ENCODE data around the gene PDYN.

PDYN gene

GRCh38 chr20:1973601-1974440 lies 20.0 kb downstream of the PDYN start:
- H3K27ac ChIP-seq: no peak overlapping the region
- TF ChIP-seq ZFX (IDR thresholded peaks at IDR 0.05): no peak
- no peak for TF ChIP-seq CTCF (conservative IDR thresholded peaks at IDR 0.05)

DNA sequence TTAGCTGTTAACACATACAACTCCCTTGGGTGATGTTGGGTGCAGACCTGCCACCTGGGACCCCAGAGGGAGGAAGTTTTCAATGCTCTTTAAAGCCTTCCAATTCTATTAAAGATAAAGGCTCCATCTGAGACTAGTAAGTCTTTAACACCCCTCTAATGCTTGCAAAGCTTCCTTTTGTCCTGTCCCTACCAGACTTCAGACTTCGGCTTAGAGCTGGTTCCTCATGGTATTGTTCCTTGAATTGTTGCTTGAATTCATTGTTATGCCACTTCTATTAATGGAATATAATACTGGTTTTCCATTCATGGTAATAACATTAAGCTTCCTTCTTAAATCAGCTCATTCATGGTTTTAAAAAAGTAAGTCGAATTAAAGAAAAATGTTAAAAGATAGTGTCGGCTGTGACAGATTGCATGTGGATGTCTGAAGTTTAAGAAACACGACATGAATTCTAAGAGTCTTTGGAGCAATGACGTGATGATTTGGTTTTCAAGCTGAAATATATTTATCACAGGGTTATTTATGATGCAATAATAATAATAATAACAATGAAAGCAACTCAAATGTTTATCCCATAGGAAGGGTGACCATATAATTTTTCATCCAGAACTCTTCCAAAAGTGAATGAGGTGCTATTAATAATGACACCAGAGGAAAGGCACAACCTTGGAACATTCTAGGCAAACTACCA lies 21.8 kb downstream of the PDYN start:
- no peak for TF ChIP-seq CTCF (conservative IDR thresholded peaks at IDR 0.05)
- no peak for TF ChIP-seq ZFX (IDR thresholded peaks at IDR 0.05)
- no peak overlapping the region for H3K27ac ChIP-seq

GRCh38 chr20:1968964-1969363 lies 24.9 kb downstream of the PDYN start:
- TF ChIP-seq CTCF (conservative IDR thresholded peaks at IDR 0.05) (no peak), ZFX (IDR thresholded peaks at IDR 0.05) (no peak)
- no peak overlapping the region for H3K27ac ChIP-seq

GRCh38 chr20:1965520-1966351 lies 28.1 kb downstream of the PDYN start:
- no peak overlapping the region for H3K27ac ChIP-seq
- TF ChIP-seq ZFX (IDR thresholded peaks at IDR 0.05): no peak
- peak; percentile 95 for TF ChIP-seq CTCF (conservative IDR thresholded peaks at IDR 0.05)

DNA sequence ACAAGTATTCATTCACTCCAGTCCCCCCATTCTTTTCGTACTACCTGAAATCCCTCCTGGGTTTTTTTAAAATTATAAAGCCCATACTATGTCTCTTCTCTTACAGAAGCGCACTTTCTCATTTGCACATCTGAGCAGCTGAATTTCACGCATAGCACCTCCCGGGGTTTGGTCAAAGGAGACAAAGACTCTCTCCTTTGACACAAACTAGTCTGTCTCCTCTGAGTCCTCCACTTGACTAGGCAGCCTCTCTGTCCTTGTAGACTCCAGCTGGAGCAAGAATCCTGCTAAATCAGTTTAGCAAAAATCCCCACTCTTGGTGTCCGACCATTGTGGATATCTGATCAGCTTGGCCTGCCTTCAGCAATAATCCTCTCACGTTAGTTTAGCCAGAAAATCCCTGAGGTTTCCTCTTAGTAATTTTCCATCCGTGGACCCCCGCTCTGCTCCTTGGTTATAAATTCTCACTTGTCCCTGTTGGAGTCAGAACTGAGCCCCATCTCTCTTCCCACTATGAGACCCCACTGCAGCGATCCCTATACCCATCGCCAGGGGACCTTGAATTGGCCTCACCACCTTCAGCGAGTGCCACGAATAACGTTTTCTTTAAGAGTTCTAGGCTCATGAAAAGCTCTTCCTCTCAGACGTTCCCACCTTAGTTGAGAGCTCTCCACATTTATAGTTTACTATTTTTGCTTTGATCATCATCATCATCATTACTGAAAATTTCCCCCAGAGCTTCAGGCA lies 29.0 kb downstream of the PDYN start:
- H3K27ac ChIP-seq: no peak overlapping the region

DNA sequence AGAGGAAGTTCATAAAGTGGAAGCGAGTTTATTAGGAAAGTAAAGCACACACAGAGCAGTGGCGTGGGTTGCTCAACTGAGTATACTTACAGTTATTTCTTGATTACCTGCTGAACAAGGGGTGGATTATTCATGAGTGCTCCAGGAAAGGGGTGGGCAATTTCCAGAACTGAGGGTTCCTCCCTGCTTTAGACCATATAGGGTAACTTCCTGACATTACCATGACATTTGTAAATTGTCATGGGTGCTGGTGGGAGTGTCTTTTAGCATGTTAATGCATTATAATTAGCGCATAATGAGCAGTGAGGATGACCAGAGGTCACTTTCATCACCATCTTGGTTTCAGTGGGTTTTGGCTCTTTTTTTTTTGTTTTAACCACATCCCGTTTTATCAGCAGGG lies 29.8 kb downstream of the PDYN start:
- H3K27ac ChIP-seq: no peak overlapping the region
- TF ChIP-seq CTCF (conservative IDR thresholded peaks at IDR 0.05): no peak
- TF ChIP-seq ZFX (IDR thresholded peaks at IDR 0.05): no peak

More for the DNA sequence above, 29.0 kb downstream of the PDYN start:
- TF ChIP-seq ZFX (IDR thresholded peaks at IDR 0.05) (no peak), CTCF (conservative IDR thresholded peaks at IDR 0.05) (no peak)

Data from C4-2B (cell line).